Mucosa of rectum (tissue), 2 donors: ENCODE data around the gene CPA1.

Experiments used
- H3K27ac ChIP-seq, 2 donors: one replicate each; pipeline ENCODE4 v1.7.0; 2013; ENCODE audit warnings: inconsistent platforms in 2 of 2, low read depth in 2 of 2, low read length in 2 of 2
- H3K27me3 ChIP-seq, 2 donors: one replicate each; pipeline ENCODE4 v1.7.0; 2013; ENCODE audit warnings: low read length in 2 of 2; ENCODE audit not compliant: control insufficient read depth in 2 of 2, insufficient read depth in 2 of 2
- H3K36me3 ChIP-seq, 2 donors: one replicate each; pipeline ENCODE4 v1.7.0; 2013; ENCODE audit warnings: low read length in 2 of 2; ENCODE audit not compliant: control insufficient read depth in 2 of 2, insufficient read depth in 2 of 2
- H3K4me1 ChIP-seq, 2 donors: one replicate each; pipeline ENCODE4 v1.7.0; 2013; ENCODE audit warnings: low read length in 2 of 2, mild to moderate bottlenecking in 1 of 2; ENCODE audit not compliant: control insufficient read depth in 2 of 2, insufficient read depth in 2 of 2
- H3K4me3 ChIP-seq, 2 donors: one replicate each; pipeline ENCODE4 v1.7.0; 2013; ENCODE audit warnings: low read length in 2 of 2
- H3K9ac ChIP-seq, 2 donors: one replicate each; pipeline ENCODE4 v1.7.0; 2013; ENCODE audit warnings: low read length in 2 of 2, low read depth in 1 of 2, mild to moderate bottlenecking in 1 of 2
- H3K9me3 ChIP-seq, 2 donors: one replicate each; pipeline ENCODE4 v1.7.0; 2013; ENCODE audit warnings: low read length in 2 of 2; ENCODE audit not compliant: control insufficient read depth in 2 of 2
- donor health status: healthy.
- donor health status: Normal muscosa, but diverticular disease.

Gene CPA1

GRCh38 chr7:130423501-130424037 is 43.3 kb downstream of the CPA1 start:
- Histone ChIP-seq H3K9me3 (no peaks in the 10 kb centered on the region), H3K4me3 (no peak overlapping the region), H3K27ac (no peak overlapping the region), H3K36me3 (no peaks in the 10 kb centered on the region), H3K9ac (no peak overlapping the region), H3K4me1 (no peaks in the 10 kb centered on the region), H3K27me3 (no peaks in the 10 kb centered on the region)

- Histone ChIP-seq H3K27me3 (no peaks in the 10 kb centered on the region), H3K27ac (no peak overlapping the region), H3K4me3 (no peak overlapping the region), H3K36me3 (no peaks in the 10 kb centered on the region), H3K4me1 (no peaks in the 10 kb centered on the region), H3K9me3 (no peaks in the 10 kb centered on the region), H3K9ac (no peak overlapping the region)
These were observed 45.5 kb downstream of the CPA1 start for GRCh38 chr7:130425796-130426195.

- Histone ChIP-seq H3K27me3 (no peaks in the 10 kb centered on the region), H3K9me3 (no peaks in the 10 kb centered on the region), H3K27ac (no peak overlapping the region), H3K4me3 (no peak overlapping the region), H3K4me1 (peaks cover 0 to 4% of the 10 kb centered on the region in 2 donors), H3K9ac (no peak overlapping the region), H3K36me3 (no peaks in the 10 kb centered on the region)
These were observed 46.3 kb downstream of the CPA1 start for GRCh38 chr7:130426564-130426963.

GRCh38 chr7:130429019-130429418 is 48.7 kb downstream of the CPA1 start:
- no peaks in the 10 kb centered on the region for H3K36me3 ChIP-seq
- no peak overlapping the region for H3K9ac ChIP-seq
- no peak overlapping the region for H3K27ac ChIP-seq

GRCh38 chr7:130430115-130430514 is 49.8 kb downstream of the CPA1 start:
- H3K36me3 ChIP-seq: no peaks in the 10 kb centered on the region
- H3K9me3 ChIP-seq: no peaks in the 10 kb centered on the region
- no peak overlapping the region for H3K9ac ChIP-seq
- H3K4me1 ChIP-seq: peaks cover 0 to 4% of the 10 kb centered on the region in 2 donors
- no peak overlapping the region for H3K4me3 ChIP-seq
- H3K27me3 ChIP-seq: no peaks in the 10 kb centered on the region
- H3K27ac ChIP-seq: no peak overlapping the region

More at GRCh38 chr7:130429019-130429418, 48.7 kb downstream of the CPA1 start:
- Histone ChIP-seq H3K9me3 (no peaks in the 10 kb centered on the region), H3K4me3 (no peak overlapping the region), H3K27me3 (no peaks in the 10 kb centered on the region), H3K4me1 (peaks cover 0 to 4% of the 10 kb centered on the region in 2 donors)

GRCh38 chr7:130430841-130431666 is 50.8 kb downstream of the CPA1 start:
- H3K27me3 ChIP-seq: no peaks in the 10 kb centered on the region
- H3K4me3 ChIP-seq: no peak overlapping the region
- H3K9me3 ChIP-seq: no peaks in the 10 kb centered on the region
- H3K9ac ChIP-seq: no peak overlapping the region
- H3K4me1 ChIP-seq: peaks cover 0 to 4% of the 10 kb centered on the region in 2 donors
- no peak overlapping the region for H3K27ac ChIP-seq
- H3K36me3 ChIP-seq: no peaks in the 10 kb centered on the region

- H3K9ac ChIP-seq: no peak overlapping the region
- no peaks in the 10 kb centered on the region for H3K36me3 ChIP-seq
- H3K9me3 ChIP-seq: no peaks in the 10 kb centered on the region
- H3K4me1 ChIP-seq: peaks cover 0 to 4% of the 10 kb centered on the region in 2 donors
- H3K27ac ChIP-seq: no peak overlapping the region
- no peak overlapping the region for H3K4me3 ChIP-seq
- H3K27me3 ChIP-seq: no peaks in the 10 kb centered on the region
These were observed 52.6 kb downstream of the CPA1 start for GRCh38 chr7:130432886-130433285.

- H3K27ac ChIP-seq: no peak overlapping the region
- H3K36me3 ChIP-seq: no peaks in the 10 kb centered on the region
- H3K27me3 ChIP-seq: no peaks in the 10 kb centered on the region
- H3K4me3 ChIP-seq: no peak overlapping the region
- no peaks in the 10 kb centered on the region for H3K9me3 ChIP-seq
- peaks cover 0 to 4% of the 10 kb centered on the region in 2 donors for H3K4me1 ChIP-seq
- H3K9ac ChIP-seq: no peak overlapping the region
These were observed 53.0 kb downstream of the CPA1 start for GRCh38 chr7:130433301-130433700.

GRCh38 chr7:130435311-130435854 is 55.1 kb downstream of the CPA1 start:
- Histone ChIP-seq H3K4me3 (no peak overlapping the region), H3K27me3 (no peaks in the 10 kb centered on the region), H3K4me1 (peaks cover 3 to 6% of the 10 kb centered on the region in 2 donors), H3K9ac (no peak overlapping the region), H3K9me3 (no peaks in the 10 kb centered on the region), H3K27ac (no peak overlapping the region), H3K36me3 (no peaks in the 10 kb centered on the region)

- H3K4me3 ChIP-seq: no peak overlapping the region
- no peaks in the 10 kb centered on the region for H3K36me3 ChIP-seq
- H3K27ac ChIP-seq: no peak overlapping the region
- no peak overlapping the region for H3K9ac ChIP-seq
- H3K4me1 ChIP-seq: peaks cover 4 to 5% of the 10 kb centered on the region in 2 donors
- no peaks in the 10 kb centered on the region for H3K9me3 ChIP-seq
- no peaks in the 10 kb centered on the region for H3K27me3 ChIP-seq
These were observed 56.0 kb downstream of the CPA1 start for GRCh38 chr7:130436253-130436652.
